HG03060 (cell line): ENCODE measurements around the gene BSDC1.
"Not testable (repeated sequence)": the region's sequence is repeated elsewhere in the genome, so short reads cannot be mapped to it uniquely, and the experiment has no call there.

Experiments
- ATAC-seq: cut with Tn5 transposase; IDR thresholded peaks from one replicate; pipeline ENCODE4 v1.9.1; 2021; ENCODE audit warnings: low read depth, moderate number of reproducible peaks; ENCODE audit not compliant: unreplicated experiment

The BSDC1 gene

DNA sequence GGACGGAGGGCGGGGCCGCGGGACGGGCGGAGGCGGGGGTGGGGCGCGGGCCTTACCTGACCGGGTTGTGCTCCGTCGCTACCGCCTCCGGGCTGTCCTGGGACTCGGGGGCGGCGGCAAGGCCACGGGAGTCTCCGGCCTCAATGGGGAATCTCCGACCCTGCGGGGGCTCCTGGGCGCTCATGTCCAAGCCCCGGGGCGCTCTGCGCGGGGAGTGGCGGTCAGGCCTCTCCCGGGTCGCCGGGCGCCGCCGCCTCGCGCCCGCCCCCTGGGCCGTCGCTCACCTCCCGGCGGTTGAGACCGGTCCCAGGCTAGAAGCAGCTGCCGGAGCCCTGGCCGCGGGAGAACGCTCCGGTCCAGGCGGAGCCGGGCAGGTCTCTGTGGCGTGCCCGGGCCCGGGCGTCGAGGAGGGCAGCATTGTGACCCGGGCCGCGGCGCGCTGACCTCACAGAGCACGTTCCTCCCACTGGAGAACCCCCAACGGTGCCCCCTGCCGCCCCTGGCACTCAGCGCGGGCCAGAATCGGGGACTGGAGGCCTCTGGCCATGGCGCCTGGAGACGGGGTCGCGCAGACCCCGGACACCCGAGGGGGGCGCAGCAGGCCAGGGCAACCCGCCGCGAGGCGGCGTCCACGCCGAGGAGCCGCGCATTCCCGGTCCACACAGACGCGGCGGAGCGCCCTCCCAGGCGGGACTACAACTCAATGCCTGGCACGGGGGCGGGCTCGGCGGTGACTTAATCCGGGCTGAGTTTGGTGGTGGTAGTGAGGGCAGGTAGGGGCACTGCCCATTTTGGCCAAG lies 32.4 kb downstream of the BSDC1 start:
- ATAC-seq, result no peak

GRCh38 chr1:32361308-32361673 lies 33.0 kb downstream of the BSDC1 start:
- no peak for ATAC-seq

DNA sequence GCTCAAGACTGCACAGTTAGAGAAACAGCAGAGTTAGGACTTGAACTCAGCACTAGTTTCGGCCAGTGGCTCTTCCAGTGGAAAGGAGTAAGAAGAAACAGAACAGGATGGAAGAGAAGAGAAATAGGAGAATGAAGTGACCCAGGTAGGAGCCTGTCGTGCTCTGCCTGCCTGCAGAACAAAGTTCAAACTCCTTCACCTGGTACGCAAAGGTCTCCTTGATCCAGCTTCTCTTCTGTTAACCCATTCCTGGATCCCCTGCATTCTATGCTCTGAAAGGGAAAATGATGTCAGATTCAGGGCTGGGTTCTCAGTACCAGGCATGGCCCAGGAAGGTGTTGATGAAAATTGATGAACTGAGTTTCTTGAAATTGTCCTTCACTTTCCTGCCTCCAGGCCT lies 35.8 kb downstream of the BSDC1 start:
- ATAC-seq, result no peak

DNA sequence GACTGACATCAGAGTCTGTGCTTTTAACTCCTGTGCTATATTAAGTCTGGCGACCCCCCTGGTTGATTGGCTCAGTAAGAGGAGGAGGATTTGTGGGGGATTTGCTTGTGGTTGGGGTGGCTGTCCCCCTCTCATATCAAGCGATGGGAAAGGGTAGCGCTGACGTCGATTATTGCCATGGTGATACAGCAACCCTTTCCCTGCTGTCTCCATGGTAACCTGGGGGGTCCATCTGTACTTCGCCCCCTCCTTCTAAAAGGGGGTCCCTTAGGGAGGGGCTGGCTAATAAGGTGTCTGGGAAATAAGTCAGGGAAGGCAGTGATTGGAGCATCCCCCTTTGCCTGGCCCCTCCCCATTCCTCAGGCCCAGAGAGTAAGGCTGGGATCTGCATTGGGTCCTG lies 36.6 kb downstream of the BSDC1 start:
- no peak for ATAC-seq

DNA sequence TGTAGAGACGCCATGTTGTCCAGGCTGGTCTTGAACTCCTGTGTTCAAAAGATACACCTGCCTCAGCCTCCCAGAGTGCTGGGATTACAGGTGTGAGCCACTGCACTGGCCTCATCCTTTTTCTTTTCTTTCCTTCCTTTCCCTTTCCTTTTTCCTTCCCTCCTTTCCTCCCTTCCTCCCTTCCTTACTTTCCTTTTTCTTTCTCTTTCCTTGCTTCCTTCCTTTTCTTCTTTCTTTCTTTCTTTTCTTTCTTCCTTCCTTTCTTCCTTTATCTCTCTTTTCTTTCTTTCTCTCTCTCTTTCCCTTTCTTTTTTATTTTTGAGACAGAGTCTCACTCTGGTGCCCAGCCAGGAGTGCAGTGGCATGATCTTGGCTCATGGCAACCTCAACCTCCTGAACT lies 37.8 kb downstream of the BSDC1 start:
- ATAC-seq, result no peak

DNA sequence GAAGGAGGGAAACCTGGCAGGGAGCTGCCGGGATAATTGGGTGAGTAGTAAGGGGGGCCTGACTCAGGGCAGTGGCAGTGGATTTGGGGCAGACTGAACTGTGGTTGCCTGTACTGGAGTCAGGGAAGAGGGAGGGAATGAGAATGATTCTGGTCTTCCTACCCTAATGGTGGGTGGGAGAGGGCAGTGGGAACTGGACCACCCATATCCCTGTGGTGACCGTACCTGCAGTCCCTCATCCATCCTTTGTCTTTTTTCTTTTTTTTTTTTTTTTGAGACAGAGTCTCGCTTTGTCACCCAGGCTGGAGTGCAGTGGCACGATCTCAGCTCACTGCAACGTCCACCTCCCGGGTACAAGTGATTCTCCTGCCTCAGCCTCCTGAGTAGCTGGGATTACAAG lies 38.5 kb downstream of the BSDC1 start:
- not testable (repeated sequence) for ATAC-seq

DNA sequence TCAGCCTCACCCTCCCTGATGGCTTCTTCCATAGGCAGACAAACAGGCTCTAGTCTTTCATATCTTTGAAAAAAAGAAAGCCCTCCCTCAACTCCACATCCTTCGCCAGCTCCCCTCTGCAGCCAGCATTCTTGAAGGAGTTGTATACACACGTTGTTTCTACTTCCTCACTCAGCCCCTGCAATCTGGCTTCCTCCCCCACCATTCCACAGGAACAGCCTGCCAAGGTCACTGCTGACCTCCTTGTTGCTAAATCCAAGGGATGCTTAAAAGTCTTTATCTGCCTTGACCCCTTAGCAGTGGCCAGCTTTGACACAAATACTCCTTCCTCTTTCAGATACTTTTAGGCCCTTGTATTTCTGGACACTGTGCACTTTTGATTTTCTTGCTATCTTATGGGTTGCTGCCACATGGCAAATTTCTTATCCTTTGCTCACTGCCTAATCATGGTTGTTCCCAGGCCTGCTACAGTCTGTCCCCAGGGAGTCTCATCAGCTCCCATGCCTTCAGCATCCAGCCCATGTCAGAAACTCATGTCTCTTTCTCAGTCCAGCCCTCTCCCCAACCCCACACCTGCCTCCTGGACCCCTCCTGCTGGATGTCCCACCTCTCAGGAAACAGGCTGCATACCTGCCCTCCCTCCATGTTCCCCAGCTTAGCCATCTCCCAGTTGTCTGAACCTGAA lies 40.2 kb downstream of the BSDC1 start:
- ATAC-seq, result no peak

DNA sequence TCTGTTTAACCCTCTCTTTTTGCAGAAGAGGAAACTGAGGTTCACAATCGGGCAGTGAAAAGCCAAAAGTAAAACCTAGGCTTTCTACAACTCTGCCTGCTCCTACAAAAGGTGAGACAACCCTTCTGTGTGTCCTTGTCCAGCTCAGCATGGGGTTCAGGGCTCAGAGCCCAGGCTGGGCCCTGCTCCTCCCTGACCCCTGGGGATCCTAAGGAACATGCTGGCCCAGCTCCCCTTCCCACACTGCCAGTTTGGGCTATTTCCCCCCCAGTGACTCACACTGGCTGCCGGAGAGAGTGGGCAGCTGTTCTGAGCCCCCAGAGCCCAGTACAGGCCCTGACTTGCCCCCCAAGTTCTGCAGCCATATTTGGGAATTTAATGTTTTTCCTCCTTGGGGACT lies 40.8 kb downstream of the BSDC1 start:
- ATAC-seq, result no peak

- ATAC-seq, result no peak
These were observed 41.3 kb downstream of the BSDC1 start for GRCh38 chr1:32352831-32353383.

GRCh38 chr1:32352239-32352745 lies 41.9 kb downstream of the BSDC1 start:
- ATAC-seq, result no peak

DNA sequence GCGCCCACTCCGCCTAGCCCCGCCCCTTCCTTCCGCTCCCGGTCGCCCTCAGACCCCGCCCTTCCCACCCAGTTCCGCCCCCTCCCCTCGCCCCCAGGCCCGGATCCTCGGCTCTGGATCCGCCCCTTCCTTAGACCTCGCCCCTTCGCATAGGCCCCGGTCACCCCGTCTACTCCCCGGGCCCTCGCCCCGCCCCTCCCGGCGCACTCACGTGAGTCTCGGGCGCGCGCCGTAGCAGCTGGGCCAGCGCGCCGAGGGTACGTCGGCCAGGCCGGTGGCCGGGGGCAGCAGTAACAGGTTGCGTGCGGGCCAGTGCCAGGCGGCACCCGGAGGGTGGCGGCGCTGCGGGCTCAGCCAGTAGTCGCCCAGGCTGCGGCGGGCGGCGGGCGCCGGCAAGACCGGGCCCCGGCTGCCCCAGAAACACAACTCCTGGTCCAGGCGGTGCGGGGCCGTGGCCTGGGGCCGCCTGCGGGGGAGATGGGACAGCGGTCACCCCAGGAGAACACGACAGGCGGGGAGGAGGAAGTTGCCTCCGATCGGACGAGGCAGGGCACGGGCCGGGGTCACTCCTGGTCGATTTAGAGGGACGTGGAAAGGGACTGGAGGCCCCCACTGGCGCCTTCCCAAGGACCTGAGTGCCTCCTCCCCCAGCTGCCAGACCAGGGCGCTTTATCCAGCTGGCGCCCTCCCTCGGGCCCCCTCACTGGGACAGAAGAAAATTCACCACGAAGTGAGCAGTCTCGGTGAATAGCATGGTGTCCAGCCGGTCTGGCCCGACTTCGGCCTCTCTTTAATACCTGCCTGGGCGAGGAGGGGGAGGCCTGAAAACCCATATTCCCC lies 42.6 kb downstream of the BSDC1 start:
- ATAC-seq, result no peak

DNA sequence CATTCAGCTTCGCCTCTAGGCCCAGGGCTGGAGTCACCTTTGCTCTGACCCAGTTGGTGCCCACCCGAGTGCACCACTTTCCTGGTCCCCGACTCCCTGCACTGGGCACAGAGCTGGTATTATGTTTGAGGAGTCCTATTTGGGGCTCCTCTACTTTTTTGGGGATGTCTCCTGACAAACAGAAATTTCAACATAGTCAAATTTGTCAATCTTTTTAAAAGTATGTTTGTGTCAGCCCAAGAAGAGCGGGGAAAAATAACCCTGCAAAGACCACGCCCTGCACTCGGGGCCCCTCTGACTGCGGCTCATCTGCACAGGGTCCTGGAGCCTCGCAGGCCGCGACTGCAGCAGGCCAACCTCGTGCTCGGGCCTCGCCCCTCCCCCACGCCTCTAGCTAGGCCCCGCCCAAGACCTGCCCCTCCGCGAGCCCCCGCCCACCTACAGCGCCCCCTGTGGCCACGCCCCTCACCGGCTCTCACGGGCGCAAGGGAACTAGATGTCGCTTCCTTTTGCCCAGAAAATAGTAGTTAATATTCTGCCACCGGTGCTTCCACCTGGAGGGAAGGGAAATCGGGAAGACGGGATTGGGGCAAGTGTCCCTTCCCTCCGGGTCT lies 43.3 kb downstream of the BSDC1 start:
- ATAC-seq, result no peak

DNA sequence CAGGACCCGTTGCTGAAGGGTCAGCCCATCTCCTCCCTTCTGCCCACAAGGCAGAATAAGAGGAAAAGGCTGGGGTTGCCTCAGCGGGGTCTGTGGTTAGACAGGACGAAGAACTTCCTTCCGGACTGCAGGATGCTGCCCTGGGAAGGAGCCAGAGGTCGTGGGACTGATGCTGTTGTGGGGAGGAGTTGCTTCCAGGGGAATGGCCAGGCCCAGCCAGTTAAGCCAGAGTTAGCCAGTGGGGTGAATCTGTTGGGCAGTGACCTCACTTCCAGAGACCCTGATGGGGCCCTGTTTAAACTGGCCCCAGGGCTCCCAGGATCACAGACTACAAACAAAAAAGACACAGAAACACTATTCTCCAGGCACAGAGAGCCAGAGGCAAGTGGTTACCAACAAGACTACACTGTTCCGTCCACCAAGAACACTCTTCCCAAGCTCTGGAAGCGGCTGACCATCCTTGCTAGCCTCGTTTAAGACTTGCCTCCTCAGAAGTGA lies 45.0 kb downstream of the BSDC1 start:
- no peak for ATAC-seq

GRCh38 chr1:32346532-32347157 lies 47.6 kb downstream of the BSDC1 start:
- ATAC-seq, result no peak

DNA sequence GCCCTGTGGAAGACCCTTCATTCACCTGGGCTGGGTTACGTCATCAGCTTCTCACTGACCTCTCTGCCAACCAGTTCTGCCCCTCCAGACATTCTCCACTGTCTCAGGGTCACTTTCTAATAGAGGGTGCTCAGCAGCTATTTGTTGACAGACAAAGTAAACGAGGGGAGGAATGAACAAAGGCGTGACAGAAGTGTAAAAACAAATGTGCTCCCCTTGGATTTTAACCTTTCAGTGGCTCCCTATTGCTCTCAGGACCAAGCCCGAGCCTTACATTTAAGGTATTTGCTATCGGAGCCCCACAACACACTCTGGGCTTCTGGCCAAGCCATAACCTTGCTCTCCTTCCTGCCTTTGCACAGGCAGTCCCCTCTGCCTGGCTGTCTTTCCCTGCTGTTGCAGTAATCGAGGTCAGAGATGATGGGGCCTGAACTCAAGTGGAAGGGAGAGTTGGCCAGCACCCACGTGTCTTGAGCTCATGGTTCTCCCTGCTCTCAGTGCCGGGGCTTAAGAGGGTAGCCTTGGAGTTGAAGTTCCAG lies 48.9 kb downstream of the BSDC1 start:
- ATAC-seq, result no peak

- ATAC-seq, result no peak
These were observed 51.5 kb downstream of the BSDC1 start for GRCh38 chr1:32342704-32343103.

DNA sequence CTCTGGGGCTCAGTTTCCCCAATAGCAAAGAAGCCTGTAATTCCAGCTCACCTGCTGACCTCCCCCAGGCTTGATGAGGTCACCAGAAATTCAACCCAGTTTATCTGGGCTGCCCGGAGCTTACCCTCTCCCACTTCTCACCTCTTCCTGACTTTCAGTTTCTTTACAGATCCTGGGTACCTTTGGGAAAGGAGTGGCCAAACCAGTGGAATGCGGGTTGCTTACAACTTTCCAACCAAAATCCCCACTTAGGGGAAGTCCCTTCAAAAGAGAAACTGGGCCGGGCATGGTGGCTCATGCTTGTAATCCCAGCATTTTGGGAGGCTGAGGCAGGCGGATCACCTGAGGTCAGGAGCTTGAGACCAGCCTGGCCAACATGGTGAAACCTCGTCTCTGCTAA lies 52.3 kb downstream of the BSDC1 start:
- no peak for ATAC-seq

DNA sequence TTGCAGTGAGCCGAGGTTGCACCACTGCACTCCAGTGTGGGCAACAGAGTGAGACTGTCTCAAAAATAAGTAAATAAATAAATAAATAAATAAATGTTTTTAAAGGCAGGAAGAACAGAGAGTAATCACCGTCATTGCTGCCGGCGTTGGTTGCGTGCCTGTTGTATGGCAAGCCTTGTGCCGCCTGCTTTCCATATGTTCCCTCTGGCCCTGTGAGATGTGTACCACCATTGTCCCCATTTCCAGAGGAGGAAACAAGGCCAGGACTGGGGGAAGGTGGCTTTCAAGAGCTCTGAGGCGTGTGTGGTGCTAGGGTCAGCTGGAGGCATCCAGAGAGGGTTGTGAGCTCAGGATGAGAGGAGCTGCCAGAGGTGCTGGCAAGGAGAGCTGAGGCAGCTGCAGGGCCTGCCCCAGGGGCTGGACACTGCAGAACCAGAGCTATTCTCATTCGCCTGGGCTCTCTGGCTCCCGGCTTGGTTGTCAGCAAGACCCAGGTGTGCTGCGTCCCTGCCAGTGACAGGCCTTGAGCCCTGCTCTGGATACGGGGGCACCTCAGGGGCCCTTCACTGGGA lies 53.0 kb downstream of the BSDC1 start:
- ATAC-seq, result no peak

DNA sequence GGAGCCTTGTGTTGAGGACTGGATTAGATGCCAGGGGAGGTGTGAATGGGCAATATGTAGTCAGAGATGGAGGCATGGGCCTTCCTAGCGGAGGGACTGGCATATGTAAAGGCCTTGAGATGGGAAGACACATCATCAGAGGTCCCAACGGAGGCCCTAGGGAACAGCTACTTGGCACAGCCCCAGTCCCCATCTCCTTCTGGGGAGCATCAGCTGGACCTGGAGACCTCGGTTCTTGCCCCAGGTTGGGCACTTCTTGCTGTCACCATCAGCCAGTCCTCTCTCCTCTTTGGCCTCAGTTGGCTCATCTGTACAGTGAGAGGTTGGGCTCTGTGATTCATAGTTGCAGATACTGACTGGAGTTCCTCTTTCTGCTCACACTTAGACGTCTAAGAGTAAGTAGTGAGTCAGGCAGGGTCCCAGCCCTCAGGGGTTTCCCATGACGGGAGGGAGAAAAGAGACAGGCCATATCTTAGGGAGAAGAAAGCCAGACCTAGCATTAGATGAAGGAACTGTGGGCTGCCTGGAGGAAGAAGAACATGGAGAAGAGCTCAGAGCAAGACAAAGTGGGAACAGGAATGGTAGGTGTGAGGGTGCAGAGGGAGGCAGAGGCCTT lies 54.8 kb downstream of the BSDC1 start:
- ATAC-seq, result no peak
